NCI-H2227 treated with DMSO at 0.1 percent for 48 hours (cell line): Measurements from ENCODE around the gene XXYLT1.

Experiments used
- DNase-seq: peaks from one replicate; lab custom pipeline; 2025; lab: John Stamatoyannopoulos, UW

Gene XXYLT1

DNA sequence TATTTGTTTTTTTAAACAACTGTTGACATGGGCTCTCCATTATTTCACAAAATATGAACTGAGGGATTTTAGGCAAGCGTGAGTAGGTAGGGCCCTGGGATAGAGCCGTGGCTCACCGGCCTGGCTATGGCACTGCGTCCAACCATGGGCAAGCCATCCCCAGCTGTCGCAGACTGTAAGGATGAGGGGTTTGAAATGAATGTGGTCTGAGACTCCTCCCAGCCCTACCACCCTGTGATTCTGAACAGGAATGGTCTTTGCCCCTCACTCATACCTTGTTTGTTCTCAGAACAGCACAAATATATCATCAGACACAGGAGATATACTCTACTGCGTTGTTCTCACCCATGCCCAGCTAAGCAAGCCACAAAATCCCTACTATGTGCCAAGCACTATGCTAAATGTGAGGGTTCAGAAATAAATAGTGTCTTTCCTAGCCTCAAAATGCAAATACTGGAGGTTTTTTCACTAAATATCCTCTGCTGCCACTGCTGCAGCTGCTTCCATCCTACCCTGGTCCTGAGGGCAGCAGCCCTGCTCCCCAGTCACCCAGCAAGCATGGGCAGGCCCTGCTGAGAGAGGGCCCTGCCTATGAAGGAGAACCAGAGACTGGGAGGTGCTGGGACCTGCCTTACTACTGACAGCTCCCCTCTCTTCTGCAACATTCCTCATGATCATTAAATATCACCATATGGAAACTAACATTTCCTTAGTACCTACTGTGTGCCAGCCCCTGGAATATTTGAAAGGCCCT lies 102.8 kb downstream of the XXYLT1 start:
- DNase-seq = no peak

DNA sequence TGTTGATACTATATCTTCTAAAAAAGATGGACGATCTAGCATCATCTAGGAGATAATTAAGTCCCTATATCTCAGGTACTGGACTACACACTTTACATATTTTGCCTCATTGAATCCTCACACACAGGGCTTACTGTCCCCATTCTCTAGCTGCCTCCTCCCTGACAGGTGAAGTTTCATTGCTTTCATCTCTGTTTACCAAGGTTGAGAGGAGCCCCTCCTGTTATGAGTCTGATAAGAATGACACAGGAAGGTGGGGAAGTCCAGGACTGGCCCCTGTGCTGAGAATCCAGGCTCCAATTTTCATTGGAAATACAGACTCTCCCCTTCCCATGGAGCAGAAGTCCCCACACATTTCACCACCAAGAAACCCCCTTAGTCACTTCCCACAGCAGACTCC lies 105.2 kb downstream of the XXYLT1 start:
- DNase-seq = no peak

DNA sequence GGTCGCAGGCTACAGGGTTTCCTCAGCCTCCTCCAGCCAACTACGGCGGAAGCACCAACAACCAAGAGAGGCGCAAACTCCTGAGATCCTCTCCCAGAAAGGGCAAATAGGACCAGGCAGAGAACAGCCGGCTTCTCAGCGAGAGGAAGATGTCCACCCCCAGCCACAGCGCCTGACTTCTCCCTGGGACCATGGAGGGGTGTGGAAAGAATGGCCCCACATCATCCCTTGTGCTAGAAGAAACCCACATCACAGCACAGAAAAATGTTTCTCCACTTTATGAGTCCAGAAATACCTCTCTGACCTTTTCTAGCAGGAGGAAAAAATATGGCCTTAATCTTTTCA lies 105.7 kb downstream of the XXYLT1 start:
- no peak for DNase-seq

DNA sequence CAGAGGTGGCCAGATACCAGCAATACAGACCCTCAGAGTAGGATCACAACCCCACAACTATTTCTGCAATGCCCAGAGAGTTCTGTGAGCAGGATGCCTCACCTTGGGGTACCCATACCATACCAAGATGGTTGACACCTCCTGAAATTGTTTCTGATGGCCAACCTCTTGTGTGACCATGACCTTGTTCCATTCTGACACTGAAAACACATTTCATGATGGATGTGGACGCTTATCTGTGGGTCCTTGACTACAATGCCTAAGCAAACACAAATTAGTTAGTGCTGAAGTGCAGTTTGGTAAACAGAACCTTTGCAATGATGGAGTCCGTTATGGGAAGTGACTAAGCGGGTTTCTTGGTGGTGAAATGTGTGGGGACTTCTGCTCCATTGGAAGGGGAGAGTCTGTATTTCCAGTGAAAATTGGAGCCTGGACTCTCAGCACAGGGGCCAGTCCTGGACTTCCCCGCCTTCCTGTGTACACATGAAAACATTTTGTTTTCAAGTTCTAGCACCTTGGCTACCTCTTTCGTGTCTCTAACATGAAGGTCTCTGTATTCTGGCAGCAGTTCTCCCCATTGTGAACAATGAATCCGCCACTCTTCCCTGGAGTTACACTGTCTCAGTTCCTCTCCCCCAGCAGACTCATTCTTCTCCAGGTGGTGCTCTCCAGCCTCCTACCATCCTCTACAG lies 106.2 kb downstream of the XXYLT1 start:
- no peak for DNase-seq

DNA sequence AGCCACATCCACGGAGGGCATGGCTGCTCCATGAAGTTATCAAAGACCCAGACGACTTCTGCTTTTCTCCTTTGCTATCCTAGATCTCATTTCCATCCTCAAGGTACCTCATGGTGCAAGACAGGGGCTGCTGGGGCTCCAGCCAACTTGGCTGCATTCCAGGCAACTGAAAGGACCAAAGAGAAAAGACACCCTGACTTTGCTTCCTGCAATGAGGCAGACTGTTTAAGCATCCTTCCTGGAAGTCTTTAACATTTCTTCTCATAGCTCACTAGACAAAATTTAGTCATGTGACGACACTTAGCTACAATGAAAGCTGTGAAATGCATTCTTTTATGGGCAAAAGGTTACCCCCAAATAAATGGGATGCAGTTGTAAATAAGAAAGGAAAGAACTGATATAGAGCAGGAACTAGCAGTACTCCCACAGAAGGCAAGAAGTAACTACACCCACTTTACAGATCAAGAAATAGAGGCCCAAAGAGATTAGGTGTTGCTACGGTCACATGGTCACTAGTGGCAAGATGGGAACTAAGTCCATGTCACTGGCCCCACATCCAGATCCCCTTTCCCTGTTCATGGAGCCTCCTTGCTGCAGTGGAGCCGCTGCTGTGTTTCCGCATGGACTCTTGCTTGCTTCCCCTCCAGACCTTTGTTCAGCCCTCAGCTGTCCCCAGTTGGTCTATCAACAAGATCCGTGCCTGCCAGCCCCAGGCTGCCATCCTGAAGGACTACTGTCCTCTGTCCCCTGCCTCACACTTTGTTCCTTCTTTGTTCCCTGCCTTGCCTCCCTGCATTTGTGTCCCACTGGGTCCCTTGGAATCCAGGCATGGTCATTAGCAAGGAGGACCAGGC lies 107.0 kb downstream of the XXYLT1 start:
- no peak for DNase-seq

DNA sequence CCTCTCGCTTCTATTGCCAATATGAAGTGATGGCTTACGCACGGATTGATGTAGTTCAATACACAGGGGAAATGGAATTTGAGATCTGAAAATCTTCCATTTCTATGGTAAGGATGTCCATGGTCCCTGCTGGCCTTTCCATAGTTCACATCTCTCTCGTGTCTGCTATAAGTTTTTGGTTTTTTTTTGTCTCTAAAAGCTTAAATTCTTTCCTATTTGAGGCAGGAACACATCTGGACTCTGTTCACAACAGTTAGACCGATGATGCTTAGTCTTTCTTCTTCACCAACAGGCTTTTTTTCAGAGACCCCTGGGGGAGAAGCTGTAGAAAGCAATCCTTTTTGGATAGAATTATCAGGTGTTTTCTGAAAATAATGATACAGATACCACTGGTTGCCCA lies 108.1 kb downstream of the XXYLT1 start:
- no peak for DNase-seq

DNA sequence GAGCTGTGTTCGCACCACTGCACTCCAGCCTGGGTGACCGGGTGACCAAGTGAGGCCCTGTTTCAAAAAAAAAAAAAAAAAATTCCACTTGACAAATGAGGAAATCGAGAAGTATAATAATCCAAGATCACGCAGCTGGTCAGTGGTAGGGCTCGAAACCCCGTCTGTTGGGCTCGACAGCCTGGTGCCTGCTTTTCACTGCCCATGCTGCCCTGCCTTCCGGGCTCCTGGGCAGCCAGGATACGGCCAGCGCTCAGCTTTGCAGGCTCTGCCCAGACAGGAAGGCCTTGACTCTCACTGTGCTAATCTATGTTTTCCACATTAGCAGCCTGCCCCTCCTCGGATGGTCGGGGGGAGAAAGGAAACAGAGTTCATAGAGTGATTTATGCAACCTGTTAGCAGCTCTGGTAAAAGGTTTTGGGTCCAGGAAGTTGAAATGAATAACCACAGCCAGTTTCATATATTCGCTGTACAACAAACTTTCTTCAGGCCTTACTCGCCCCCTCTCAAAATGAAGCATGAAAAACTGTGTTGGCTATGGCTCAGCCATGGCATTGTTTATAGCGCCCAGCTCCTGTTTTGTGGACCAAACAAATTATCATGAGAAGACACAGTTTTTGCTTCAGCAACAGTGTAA lies 108.8 kb downstream of the XXYLT1 start:
- no peak for DNase-seq

DNA sequence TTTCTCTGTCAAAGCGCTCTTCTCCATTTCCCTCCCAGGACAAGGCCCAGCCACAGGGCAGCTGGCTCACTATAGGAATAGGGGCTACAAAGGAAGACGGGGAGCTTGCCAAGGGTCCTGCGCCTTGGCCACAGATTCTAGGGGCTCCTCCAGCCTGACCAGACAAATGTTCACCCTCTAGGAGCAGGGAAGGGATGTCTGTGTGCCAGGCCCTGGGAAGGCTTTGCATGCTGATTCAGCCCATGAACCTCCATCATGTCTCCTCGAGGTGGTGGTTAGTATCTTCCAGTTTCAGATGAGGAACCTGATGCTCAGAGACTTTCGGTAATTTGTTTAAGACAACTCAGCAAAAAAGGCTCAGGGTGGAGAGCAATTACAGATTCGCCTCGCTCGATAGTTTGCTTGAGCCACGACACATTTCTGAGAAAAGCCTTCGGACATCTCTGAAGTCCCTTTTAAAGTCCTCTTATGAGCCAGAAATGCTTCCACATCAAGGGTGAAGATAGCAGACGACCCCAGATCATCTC lies 110.0 kb downstream of the XXYLT1 start:
- no peak for DNase-seq

DNA sequence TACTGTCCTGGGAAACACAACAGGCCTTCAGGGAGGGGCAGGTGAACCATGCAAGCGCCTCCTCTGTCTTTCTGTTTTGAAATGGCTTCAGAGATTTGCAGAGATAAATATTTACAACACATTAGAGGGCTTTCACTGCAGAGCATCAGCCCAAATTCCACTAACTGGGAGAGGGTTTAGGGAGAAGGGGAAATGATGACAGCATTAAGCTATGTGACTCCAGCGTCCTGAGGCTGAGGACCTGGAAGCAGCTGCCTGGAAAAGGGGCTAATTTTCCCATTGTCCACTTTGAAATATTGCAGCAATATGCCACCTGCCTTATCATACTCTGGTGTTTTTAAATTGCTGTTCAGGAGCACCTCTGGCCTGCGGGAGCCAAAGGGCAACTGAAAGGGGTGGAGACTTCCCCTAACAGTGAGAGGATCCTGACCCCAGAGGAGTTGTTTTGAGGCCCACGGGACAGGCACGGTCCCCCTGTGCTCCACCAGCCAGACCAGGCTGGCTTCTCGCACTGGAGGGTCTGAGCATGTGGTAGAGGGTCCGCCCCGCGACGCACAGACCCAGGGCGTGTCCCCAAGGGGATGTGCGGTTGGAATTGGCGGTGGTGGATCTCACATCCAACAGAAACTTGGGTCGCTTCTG lies 110.6 kb downstream of the XXYLT1 start:
- no peak for DNase-seq

DNA sequence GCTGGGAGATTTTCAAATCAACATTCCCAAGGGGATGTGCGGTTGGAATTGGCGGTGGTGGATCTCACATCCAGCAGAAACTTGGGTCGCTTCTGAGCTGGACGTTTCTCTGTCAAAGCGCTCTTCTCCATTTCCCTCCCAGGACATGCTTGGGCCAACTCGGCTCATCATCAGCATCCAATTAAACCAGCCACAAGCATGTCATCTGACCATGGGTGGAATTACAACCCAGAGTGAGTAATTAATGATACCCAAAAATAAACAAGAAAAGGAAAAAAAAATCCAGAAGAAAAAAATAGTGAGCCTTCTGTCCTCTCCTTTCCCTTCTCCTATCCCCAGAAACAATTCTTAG lies 111.2 kb downstream of the XXYLT1 start:
- no peak for DNase-seq

DNA sequence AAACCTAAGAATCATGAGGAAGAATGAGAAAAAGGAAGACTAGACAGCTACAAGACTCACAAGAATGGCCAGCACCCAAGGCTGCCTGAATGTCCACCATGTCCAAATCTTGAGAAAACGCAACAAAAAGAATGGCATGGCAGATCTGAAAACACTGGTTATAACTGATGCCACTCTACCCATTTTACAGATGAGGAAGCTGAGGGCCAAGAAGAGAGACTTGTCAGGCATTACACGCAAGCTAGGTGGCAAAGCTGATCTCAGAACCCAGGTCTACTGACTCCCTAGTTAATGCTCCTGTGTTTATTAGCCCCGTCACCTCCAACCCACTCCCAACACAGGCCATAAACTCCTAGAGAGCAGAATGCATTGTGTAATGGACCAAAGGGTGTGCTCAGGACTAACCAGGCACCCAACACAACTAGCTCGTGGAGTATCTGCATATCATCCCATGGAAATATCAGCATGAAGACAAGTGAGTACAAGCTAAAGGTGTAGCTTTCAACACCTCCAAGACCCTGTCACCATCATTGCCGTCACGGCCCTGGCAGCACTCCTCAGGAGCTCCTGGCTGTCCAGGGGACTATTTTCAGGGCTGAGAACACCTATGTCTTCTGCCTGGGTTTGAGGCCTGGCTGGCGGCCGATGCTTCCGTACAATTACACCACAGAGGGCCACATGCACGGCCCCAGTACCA lies 111.7 kb downstream of the XXYLT1 start:
- no peak for DNase-seq

DNA sequence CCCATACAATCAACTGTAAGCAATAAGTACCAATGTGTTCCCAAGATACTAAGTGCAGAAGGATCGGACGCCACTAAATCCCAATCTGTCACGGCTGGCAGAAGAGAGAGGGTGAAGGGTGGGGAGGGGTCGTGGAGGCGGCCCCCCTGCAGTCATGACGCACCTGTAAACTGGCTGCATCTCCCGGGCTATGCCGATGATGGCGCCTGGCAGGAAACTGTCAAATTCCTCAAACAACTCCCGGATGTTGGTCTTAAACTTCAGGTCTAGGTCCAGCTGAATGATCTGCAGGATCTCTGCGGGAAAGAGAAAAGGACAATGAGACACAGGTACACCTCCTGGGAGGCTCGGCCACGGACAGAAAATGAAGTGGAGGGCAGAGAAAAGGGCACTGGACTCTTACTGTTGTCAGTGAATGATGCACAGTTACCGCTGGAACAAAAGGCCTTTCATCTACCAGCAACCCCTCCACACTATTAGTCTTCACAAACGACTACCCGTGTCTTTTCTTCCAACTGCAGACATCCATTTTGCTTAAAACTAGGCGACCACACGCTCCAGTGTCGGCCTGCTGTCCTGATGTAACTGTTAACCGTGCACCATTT lies 114.6 kb downstream of the XXYLT1 start:
- DNase-seq = no peak

DNA sequence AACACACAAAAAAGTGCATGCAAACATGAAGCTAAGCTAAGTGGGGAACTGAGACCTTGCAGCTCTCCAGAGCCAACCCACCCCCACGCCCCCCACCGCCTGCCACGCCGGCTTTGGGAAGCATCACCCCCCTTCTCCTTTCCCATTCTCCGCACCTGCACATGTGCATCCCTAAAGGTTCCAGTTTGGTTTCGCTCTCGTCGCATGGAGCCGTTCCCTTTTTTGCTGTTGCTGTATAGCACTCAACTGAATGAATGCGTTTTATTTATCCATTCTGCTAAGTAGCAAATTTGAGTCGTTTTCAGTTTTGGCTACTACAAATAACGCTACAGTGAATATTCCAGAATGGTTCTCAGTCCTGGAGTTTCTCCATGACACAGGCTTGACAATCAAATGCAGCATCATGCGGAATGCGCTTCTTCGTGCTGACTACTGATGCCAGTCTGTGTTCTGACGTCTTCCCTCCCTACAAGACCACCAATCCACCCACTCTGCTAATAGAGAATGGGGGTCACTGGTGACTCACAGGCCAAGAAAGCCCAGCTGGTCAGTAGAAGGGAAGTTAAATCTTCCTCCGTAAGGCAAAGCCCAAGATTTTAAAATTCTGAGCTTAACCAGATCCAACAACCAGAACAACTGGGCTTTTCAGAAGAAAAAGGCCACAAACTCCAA lies 115.3 kb downstream of the XXYLT1 start:
- DNase-seq = no peak

DNA sequence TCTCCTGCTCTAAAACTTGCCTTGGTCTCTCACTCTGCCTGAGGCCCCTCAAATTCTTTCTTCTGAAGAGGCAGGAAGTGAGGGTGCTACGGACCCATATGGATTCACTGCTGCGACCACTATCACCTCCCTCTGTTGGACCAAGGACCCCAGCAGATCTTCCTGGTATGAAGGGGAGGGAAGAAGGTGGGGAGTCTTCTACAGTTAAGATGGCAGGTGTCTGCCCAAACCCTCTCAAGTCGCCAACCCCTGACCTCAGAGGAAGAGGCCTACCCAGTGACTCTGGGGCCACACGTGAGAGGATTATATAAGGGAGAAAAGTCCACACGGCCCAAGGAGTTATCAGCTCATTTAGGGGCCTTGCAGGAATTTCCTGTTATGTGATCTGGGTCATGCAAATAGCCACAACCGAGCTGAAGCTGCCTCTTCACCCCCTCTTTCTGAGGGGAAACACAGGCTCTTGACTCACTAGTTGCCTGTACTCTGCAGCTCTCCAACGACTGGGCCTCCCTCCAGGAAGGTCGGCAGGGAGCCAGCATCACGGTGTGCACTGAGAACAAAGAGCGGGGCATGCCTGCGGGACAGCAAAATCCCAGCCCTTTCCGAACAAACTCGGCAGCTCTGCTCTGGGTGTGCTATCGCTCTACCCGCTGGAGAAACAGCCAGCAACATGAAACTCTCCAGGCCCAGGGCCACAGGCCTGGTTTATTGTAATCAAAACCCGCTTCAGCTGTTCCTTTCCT lies 116.0 kb downstream of the XXYLT1 start:
- no peak for DNase-seq

DNA sequence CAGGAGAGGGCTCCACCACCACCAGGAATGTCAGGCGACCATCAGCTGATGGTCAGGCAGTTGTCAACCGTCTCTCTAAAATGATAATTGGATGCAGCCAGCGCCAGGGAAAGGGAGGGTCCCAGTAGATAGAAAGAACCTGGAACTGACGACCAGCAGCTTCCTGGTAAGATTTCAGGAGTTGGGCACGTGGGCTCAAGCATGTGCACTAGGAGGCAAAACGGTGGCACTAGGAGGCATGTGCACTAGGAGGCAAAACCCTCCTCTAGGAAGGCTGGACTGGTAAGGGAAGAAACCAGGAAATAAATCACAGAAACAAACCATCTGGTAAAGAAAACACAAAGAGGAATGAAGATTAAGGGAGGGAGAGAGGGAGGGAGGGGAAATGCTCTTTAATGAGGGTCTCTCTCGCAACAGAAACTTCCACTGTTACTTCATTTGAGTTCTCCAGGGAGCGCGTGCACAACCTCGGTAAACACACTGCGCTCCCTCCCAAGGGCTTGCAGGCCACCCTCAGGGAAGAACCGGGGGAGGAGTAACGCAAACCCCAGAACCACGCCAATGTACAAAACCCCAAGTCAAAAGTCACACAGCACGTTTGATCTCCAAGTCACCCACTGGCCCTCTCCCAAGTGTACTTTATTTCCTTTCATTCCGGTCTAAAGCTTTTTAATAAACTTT lies 116.7 kb downstream of the XXYLT1 start:
- no peak for DNase-seq

DNA sequence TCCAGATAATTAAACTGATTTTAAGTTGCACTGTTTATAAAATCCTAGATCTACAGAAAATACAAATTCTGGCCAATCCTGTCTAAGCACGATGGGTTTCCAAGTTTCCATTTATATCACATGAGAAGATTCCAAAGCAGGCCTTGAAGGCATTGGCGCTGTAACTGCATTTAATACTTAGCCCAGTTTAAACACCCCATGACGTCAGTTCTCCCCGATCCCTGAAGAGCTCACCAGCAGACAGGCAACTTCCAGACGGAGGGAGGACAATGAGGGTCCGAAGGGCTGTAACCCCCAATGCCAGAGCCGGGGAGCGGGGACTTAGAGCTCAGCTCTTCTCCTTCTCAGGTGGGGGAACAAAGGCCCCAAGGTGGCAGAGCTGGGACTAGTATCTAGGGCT lies 117.3 kb downstream of the XXYLT1 start:
- DNase-seq = peak; percentile 19

DNA sequence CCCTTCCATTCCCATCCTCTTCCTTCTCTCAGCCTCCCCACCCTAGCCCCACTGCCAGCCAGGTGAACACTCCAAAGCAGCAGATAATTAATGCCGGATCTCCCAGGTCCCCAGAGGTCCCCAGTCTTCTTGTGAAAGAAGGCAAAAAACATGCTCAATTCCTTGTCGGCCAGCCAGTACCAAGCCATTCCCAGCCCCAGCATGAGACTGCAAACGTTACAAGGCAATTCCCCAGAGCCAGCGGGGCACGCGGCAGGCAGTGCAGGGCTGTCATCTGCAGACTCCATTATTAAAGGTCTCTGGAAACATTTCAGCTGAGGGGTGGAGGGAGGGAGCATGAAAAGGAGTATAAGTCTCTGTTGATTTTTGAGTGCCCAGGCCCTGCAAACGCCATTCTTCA lies 117.8 kb downstream of the XXYLT1 start:
- peak; percentile 79 for DNase-seq

DNA sequence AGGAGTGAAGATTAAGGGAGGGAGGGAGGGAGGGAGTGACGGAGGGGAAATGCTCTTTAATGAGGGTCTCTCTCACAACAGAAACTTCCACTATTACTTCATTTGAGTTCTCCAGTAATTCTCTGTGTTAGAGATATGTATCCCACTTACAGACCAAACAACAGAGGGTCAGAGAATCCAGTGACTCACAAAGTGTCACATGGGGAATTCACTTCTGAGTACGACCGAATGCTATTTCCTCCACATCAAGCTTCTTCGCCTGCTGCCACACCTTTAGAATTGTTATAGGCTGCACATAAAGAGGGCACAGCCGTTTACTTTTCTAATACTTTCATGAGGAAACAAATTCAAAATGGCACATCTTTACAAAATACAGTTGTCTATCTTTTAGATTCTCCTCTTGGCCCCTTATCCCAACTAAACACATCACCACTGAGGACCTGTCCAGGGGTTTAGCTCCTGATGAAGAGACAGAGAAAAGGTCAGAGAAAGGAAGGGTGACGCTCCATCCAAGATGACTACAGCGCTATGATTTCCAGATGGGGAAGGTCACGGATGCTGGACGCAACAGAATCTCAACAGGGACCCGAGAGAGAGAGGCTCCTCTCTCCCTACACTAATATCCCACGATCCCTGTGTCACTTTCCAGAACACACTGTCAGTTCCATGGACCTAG lies 119.0 kb downstream of the XXYLT1 start:
- DNase-seq = no peak
